H1 (cell line): ENCODE results near the gene PLA2G4E. TPM values are rescaled to one million over a fixed set of nuclear protein-coding genes. Genes with fewer than 3 reads are reported as not detected.

Source experiments
- BACH1 ChIP-seq: IDR thresholded peaks from 2 replicates; pipeline ENCODE4 v1.6.1; 2012; ENCODE audit warnings: low read length, improper control_type of control experiment
- CBX5 ChIP-seq: fragments of 300-800, 300-1000 bp; sonication (generic); IDR thresholded peaks from 2 replicates; pipeline ENCODE4 v1.7.1; 2016; ENCODE audit warnings: antibody characterized with exemption, low read length, low read depth
- CTBP2 ChIP-seq: IDR thresholded peaks from 2 replicates; pipeline ENCODE4 v1.7.0; 2011; ENCODE audit warnings: borderline replicate concordance, mild to moderate bottlenecking, moderate library complexity, mixed read lengths, low read length; ENCODE audit not compliant: insufficient read depth, insufficient read length
- KDM4A ChIP-seq: IDR thresholded peaks from one replicate; pipeline ENCODE4 v1.7.1; 2012; ENCODE audit warnings: low read depth, mild to moderate bottlenecking, moderate library complexity, low read length, inconsistent platforms; ENCODE audit not compliant: severe bottlenecking
- KDM5A ChIP-seq: fragments of 200-600 bp; IDR thresholded peaks from 2 replicates; pipeline ENCODE4 v1.7.1; 2012; ENCODE audit warnings: mild to moderate bottlenecking, low read length, inconsistent platforms, mixed read lengths
- RNF2 ChIP-seq: fragments of 200-900, 300-1000 bp; sonication (generic); IDR thresholded peaks from 2 replicates; pipeline ENCODE4 v1.7.1; 2016; ENCODE audit warnings: borderline replicate concordance, low read depth, mild to moderate bottlenecking, antibody characterized with exemption, low read length; ENCODE audit not compliant: poor library complexity, severe bottlenecking; ENCODE audit errors: missing control alignments
- polyA plus RNA-seq, 7 experiments: library from polyadenylated mRNA; depleted of rRNA in 3 of 7; stranded (reverse) in 5 of 7; unstranded in 2 of 7; fragments of >200 nt in 5 of 7; fragments of 200-250 nt in 2 of 7; gene quantifications; 1 replicate in 5 of 7; 2 replicates in 1 of 7; 4 replicates in 1 of 7; pipeline versions ENCODE4 v1.2.1 to v1.2.3, GENCODE V29; 2011 to 2013; ENCODE audit warnings: missing spikeins in 2 of 7, mixed read lengths in 2 of 7
- total RNA-seq: library from RNA; stranded (reverse); fragmentation: NEBNext Ultra II Directional; extraction: Animal tissue kit (Norgen Biotek cat#: 25700); gene quantifications from 2 replicates; pipeline ENCODE4 v1.2.1, GENCODE V29; 2021

Gene PLA2G4E
- total and polyA plus RNA-seq, 2 of the 8 experiments (the other 6 are each of a cell fraction or from before 2014, with no cell fraction given), result 0.03 TPM; not detected in 1

DNA sequence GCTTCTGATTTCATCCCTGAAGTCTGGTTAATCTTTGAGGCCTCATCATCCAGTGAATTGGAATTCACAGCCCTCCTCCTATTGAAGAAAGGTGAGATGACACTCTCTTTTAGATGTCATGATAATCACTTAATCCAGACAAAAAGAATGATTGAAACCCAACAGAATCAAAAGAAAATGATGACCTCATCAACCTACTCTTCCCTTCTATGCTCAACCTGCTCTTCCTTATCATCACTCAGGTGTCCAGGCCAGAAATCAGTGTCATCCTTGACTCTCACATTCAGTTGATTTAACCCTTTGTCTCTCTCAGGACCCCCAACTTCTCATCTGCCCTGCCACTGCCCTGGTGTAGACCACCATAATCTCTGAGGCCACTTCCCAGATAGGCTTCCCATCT is 11.8 kb downstream of the PLA2G4E start (continued):
- TF ChIP-seq CBX5 (no peak), KDM4A (no peak), KDM5A (no peak), BACH1 (no peak), CTBP2 (no peak), RNF2 (no peak)
